Kidney epithelial cell (primary cell): ENCODE results near the gene IL36RN. TPM values are rescaled to one million over a fixed set of nuclear protein-coding genes. Genes with fewer than 3 reads are reported as not detected.

Source experiments
- DNase-seq: peaks from one replicate; pipeline ENCODE4 v3.0.0-alpha.2; 2010; ENCODE audit warnings: low read depth
- H3K27me3 ChIP-seq: 2 replicates; pipeline ENCODE4 v1.6.0; 2011; ENCODE audit warnings: low read length; ENCODE audit not compliant: control insufficient read depth, insufficient read depth
- H3K36me3 ChIP-seq: 2 replicates; pipeline ENCODE4 v1.5.1; 2011; ENCODE audit warnings: low read length; ENCODE audit not compliant: control insufficient read depth, insufficient read depth
- H3K4me3 ChIP-seq: 2 replicates; pipeline ENCODE4 v1.5.1; 2011; ENCODE audit warnings: low read depth, mild to moderate bottlenecking, control low read depth, low read length
- total RNA-seq: library from RNA; depleted of rRNA; stranded (reverse); fragments of >200 nt; gene quantifications from 2 replicates; pipeline ENCODE4 v1.2.3, GENCODE V29; 2015
- TF ChIP-seq, protein P1 (sequence below): IDR thresholded peaks from 2 replicates; pipeline ENCODE4 v1.5.1; 2011; ENCODE audit warnings: mild to moderate bottlenecking, moderate library complexity, low read length, control low read depth, inconsistent platforms; ENCODE audit not compliant: insufficient read depth, poor library complexity, severe bottlenecking

The IL36RN gene
- total RNA-seq, 1 donor from 2014 or later, result 0.04 TPM

DNA sequence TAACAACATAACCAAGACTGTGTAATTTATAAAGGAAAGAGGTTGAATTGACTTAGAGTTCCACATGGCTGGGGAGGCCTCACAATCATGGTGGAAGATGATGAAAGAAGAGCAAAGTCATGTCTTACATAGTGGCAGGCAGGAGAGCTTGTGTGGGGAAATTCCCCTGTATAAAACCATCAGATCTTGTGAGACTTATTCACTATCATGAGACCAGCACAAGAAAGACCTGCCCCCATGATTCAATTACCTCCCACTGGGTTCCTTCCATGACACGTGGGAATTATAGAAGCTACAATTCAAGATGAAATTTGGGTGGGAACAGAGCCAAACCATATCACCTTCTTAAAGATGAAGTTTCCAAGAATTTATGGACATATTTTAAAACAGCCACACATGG, 2.5 kb upstream of the IL36RN start:
- no peak overlapping the region for H3K4me3 ChIP-seq
- H3K36me3 ChIP-seq, result no peaks in the 10 kb centered on the region
- no peaks in the 10 kb centered on the region for H3K27me3 ChIP-seq
- TF ChIP-seq, protein P1, sequence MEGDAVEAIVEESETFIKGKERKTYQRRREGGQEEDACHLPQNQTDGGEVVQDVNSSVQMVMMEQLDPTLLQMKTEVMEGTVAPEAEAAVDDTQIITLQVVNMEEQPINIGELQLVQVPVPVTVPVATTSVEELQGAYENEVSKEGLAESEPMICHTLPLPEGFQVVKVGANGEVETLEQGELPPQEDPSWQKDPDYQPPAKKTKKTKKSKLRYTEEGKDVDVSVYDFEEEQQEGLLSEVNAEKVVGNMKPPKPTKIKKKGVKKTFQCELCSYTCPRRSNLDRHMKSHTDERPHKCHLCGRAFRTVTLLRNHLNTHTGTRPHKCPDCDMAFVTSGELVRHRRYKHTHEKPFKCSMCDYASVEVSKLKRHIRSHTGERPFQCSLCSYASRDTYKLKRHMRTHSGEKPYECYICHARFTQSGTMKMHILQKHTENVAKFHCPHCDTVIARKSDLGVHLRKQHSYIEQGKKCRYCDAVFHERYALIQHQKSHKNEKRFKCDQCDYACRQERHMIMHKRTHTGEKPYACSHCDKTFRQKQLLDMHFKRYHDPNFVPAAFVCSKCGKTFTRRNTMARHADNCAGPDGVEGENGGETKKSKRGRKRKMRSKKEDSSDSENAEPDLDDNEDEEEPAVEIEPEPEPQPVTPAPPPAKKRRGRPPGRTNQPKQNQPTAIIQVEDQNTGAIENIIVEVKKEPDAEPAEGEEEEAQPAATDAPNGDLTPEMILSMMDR, result no peak
- DNase-seq, result no peak

DNA sequence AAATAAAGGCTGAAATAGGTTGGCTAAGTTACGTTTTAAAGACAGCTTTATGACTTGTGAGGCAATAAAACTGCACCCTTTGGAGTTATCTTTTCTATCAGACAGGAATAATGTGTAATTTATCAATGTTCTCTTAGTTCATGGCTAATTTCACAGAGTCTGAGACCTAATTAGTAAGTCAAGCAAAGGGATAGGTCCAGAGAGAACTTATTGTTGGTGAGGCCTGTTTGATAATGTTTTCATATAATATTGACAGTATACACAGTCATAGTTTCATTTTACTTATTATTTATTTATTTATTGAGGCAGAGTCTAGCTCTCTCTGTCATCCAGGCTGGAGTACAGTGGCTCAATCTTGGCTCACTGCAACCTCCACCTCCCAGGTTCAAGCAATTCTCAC, 1.9 kb upstream of the IL36RN start:
- Histone ChIP-seq H3K4me3 (no peak overlapping the region), H3K27me3 (peaks cover 3% of the 10 kb centered on the region), H3K36me3 (no peaks in the 10 kb centered on the region)
- TF ChIP-seq, protein P1, result no peak
- DNase-seq, result no peak

DNA sequence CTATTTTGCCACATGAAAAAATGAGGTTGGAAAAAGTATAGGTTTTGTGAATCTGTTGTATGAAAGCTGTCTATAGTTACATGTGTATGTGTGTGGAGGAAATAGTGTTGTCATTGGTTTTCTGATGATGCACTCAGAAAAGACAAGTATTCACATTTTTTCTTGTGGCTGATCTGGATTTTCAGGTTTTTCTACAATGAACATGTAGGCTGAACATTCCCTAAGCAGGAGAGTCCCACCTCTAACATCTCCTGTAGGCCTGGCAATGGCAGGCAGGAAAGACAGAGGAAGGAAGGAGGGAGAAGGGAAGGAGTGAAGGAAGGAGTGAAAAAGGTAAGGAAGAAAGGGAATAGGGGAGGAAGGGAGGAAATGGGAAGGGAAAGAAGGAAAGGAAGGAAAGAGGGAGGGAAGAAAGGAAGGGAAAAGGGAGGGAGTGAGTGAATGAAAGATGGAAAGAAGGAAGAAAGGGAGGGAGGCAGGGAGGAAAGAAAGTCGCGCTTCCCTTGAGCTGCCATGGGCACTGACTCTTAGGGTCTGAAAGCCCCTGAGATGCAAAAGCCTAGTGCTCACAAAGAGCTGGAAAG, 495 bp upstream of the IL36RN start:
- DNase-seq, result no peak
- no peak overlapping the region for H3K4me3 ChIP-seq
- TF ChIP-seq, protein P1, result no peak

DNA sequence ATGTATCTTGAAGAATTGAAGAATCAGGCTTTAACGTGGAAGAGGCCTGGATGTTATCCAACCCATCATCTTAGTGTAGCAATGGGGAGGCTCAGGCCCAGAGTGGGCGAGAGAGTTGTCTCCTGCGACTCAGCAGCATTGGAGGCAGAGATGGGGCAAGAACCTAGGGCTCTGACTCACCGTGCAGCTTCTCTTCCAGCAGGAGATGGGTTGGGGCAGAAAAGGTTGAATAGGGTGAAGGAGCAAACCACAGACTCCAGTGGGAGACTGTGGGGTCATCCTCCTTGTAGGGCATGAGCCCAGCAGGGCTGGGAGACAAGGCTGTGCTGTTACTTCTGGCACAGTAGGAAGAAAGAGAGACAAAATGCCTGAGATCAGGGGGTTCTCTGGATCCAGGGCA, 1.4 kb downstream of the IL36RN start:
- TF ChIP-seq, protein P1, result no peak
- no peak for DNase-seq
- H3K36me3 ChIP-seq, result no peaks in the 10 kb centered on the region
- H3K4me3 ChIP-seq, result no peak overlapping the region
- H3K27me3 ChIP-seq, result peaks cover 6% of the 10 kb centered on the region

More for the DNA sequence above, 495 bp upstream of the IL36RN start:
- H3K36me3 ChIP-seq, result no peaks in the 10 kb centered on the region
- peaks cover 4% of the 10 kb centered on the region for H3K27me3 ChIP-seq

DNA sequence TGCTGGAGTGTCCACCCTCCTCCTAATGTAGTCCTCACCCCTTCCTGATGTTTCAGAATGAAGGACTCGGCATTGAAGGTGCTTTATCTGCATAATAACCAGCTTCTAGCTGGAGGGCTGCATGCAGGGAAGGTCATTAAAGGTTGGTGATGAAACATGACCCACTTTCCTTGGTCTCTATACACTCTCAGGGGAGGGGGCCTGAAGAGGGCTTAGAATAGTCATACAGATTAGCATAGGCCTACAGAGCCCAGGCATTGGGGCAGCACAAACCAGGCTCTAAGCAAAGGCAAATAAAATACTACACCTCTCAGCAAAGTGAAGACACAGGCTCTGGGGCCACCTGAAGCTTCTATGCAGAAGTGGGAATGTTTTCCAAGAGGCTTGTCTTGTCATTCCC, 1.8 kb downstream of the IL36RN start:
- TF ChIP-seq, protein P1, result no peak
- Histone ChIP-seq H3K27me3 (peaks cover 6% of the 10 kb centered on the region), H3K4me3 (no peak overlapping the region), H3K36me3 (no peaks in the 10 kb centered on the region)
- no peak for DNase-seq

DNA sequence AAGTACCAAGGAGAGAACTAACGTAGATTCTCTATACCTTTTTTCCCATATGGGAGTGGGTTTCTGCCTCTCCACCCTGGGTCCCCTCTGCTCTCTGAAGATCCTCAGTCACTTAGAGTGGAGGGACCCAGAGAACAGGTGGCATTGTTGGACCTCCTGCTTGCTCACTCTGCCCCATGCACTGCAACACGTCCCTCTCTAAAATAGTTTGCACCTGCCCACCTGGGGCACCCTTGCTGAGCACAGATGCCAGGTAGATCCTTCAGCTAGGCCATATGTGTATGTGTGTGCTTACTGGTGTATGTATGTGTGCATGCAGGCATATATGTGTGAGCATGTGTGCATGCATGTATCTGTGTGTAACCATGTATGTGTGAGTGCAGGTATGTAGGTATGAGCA, 2.2 kb downstream of the IL36RN start:
- Histone ChIP-seq H3K27me3 (peaks cover 6% of the 10 kb centered on the region), H3K36me3 (no peaks in the 10 kb centered on the region), H3K4me3 (no peak overlapping the region)
- DNase-seq, result no peak
- TF ChIP-seq, protein P1, result no peak
